NCI-H1417 (cell line): ENCODE results near the gene CSAG3.
"Not testable (repeated sequence)": the region's sequence is repeated elsewhere in the genome, so short reads cannot be mapped to it uniquely, and the experiment has no call there.

Source experiments
- DNase-seq, 3 experiments: peaks; one replicate each; lab custom pipeline; 2025; lab: John Stamatoyannopoulos, UW

CSAG3 gene

DNA sequence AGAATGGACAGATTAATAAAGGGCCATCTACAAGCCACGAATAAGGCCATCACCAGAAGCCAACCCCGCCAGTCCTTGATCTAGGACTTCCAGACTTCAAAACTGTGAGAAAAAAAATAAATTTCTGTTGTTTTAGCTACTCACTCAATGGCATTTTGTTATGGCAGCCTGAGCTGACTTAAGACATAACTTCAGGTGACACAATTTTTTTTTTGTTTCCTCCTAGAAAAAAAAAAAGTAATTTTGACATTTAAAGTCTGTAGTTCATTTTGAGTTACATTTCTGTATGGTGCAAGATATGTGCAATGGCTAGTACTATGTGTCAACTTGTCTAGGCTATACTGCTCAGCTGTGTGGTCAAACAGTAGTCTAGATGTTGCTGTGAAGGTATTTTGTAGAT, at the start of gene CSAG3:
Gene CSAG3 (plus strand): TSS at position 301 of the 400 bp plus-strand sequence.
- not testable (repeated sequence) for DNase-seq

DNA sequence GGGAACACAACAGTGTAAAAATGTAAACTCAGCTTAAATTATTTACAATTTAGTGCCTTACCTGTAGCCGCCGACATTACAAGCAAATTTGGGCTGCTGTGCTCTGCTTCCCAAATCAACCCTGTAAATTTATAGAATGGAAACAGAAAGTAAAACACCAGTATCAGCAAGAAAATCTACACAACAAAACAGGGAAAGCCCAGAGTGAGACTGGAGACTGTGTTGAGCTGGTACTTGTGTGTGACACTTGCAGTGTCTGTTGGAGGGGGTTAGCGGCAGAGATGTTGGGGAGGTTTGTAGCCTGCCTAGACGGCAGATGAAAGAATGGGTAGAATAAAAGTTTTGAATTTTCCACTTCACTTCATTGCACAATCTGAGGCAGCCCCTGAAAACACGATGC, 45.8 kb upstream of the CSAG3 start:
- DNase-seq, result not testable (repeated sequence)

DNA sequence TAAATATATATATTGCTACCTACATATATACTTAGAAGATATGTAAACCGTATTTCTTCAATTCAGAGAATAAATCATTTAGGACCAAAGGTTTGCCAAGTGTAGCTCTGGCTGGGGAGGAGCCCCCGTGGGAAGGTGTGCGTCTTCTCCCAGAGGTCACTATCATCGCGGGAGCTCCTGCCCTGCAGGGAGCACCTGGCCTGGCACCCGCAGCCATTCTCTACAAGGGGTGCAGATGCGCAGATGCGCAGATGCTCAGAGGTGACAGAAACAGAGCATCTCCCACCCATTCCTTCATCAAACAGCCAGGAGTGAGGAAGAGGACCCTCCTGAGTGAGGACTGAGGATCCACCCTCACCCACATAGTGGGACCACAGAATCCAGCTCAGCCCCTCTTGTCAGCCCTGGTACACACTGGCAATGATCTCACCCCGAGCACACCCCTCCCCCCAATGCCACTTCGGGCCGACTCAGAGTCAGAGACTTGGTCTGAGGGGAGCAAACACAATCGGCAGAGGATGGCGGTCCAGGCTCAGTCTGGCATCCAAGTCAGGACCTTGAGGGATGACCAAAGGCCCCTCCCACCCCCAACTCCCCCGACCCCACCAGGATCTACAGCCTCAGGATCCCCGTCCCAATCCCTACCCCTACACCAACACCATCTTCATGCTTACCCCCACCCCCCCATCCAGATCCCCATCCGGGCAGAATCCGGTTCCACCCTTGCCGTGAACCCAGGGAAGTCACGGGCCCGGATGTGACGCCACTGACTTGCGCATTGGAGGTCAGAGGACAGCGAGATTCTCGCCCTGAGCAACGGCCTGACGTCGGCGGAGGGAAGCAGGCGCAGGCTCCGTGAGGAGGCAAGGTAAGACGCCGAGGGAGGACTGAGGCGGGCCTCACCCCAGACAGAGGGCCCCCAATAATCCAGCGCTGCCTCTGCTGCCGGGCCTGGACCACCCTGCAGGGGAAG, 44.9 kb upstream of the CSAG3 start, which contains the start of gene MAGEA2B:
Gene MAGEA2B (plus strand): TSS at position 814 of the 973 bp plus-strand sequence. CDS start 2,479 bp downstream, outside the sequence.
- DNase-seq, result not testable (repeated sequence)

DNA sequence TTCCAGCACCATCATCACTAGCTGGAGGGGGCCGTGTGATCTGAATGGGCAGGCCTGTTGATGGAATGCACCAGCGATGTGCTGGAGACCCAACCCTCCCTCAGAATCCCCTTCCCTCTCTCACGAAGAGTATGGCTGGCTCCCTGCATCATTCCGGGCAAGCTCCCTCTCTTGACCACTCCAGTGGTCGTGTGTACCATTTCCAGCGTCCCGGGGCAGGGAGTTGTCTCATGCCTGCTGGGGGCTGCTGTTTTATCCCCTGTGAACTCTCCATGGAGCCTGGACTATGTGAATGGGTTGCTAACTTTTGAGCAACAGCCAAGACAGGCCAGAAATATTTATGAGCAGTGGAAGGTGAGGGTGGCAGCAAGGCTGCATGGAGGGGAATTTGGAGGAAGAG, 33.6 kb upstream of the CSAG3 start:
- DNase-seq, result no peak

DNA sequence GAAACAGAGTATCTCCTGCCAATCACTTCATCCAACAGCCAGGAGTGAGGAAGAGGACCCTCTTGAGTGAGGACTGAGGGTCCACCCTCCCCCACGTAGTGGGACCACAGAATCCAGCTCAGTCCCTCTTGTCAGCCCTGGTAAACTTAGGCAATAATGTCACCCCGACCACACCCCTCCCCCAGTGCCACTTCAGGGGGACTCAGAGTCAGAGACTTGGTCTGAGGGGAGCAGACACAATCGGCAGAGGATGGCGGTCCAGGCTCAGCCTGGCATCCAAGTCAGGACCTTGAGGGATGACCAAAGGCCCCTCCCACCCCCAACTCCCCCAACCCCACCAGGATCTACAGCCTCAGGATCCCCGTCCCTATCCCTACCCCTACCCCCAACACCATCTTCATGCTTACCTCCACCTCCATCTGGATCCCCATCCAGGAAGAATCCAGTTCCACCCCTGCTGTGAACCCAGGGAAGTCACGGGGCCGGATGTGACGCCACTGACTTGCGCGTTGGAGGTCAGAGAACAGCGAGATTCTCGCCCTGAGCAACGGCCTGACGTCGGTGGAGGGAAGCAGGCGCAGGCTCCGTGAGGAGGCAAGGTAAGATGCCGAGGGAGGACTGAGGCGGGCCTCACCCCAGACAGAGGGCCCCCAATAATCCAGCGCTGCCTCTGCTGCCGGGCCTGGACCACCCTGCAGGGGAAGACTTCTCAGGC, 25.6 kb upstream of the CSAG3 start, which contains the start of the genes CSAG1 and MAGEA12:
Gene CSAG1 (minus strand): TSS at position 461 of the 715 bp plus-strand sequence. CDS start 1,261 bp downstream, outside the sequence.
Gene MAGEA12 (plus strand): TSS at position 497 of the 715 bp plus-strand sequence. CDS start 2,405 bp downstream, outside the sequence.
- DNase-seq, result peak in 2 of 3 experiments; percentile 4 to 93

DNA sequence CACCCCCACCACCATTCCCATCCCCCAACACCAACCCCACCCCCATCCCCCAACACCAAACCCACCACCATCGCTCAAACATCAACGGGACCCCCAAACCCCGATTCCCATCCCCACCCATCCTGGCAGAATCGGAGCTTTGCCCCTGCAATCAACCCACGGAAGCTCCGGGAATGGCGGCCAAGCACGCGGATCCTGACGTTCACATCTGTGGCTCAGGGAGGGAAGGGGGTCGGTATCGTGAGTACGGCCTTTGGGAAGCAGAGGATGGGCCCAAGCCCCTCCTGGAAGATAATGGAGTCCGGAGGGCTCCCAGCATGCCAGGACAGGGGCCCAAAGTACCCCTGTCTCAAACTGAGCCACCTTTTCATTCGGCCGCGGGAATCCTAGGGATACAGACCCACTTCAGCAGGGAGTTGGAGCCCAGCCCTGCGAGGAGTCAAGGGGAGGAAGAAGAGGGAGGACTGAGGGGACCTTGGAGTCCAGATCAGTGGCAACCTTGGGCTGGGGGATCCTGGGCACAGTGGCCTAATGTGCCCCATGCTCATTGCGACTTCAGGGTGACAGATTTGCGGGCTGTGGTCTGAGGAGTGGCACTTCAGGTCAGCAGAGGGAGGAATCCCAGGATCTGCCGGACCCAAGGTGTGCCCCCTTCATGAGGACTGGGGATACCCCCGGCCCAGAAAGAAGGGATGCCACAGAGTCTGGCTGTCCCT, 24.7 kb upstream of the CSAG3 start:
- not testable (repeated sequence) for DNase-seq

DNA sequence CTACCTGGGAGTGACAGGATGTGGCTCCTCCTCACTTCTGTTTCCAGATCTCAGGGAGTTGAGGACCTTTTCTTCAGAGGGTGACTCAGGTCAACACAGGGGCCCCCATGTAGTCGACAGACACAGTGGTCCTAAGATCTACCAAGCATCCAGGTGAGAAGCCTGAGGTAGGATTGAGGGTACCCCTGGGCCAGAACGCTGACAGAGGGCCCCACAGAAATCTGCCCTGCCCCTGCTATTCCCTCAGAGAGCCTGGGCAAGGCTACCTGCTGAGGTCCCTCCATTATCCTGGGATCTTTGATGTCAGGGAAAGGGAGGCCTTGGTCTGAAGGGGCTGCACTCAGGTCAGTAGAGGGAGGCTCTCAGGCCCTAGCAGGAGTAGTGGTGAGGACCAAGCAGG, 23.9 kb upstream of the CSAG3 start:
- no peak for DNase-seq

DNA sequence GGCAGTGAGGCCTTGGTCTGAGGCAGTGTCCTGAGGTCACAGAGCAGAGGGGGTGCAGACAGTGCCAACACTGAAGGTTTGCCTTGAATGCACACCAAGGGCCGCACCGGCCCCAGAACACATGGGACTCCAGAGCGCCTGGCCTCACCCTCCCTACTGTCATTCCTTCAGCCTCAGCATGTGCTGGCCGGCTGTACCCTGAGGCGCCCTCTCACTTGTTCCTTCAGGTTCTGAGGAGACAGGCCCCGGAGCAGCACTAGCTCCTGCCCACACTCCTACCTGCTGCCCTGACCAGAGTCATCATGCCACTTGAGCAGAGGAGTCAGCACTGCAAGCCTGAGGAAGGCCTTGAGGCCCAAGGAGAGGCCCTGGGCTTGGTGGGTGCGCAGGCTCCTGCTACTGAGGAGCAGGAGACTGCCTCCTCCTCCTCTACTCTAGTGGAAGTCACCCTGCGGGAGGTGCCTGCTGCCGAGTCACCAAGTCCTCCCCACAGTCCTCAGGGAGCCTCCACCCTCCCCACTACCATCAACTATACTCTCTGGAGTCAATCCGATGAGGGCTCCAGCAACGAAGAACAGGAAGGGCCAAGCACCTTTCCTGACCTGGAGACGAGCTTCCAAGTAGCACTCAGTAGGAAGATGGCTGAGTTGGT, 23.0 kb upstream of the CSAG3 start:
- no peak for DNase-seq

DNA sequence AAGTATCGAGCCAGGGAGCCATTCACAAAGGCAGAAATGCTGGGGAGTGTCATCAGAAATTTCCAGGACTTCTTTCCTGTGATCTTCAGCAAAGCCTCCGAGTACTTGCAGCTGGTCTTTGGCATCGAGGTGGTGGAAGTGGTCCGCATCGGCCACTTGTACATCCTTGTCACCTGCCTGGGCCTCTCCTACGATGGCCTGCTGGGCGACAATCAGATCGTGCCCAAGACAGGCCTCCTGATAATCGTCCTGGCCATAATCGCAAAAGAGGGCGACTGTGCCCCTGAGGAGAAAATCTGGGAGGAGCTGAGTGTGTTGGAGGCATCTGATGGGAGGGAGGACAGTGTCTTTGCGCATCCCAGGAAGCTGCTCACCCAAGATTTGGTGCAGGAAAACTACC, 22.5 kb upstream of the CSAG3 start:
- not testable (repeated sequence) for DNase-seq

DNA sequence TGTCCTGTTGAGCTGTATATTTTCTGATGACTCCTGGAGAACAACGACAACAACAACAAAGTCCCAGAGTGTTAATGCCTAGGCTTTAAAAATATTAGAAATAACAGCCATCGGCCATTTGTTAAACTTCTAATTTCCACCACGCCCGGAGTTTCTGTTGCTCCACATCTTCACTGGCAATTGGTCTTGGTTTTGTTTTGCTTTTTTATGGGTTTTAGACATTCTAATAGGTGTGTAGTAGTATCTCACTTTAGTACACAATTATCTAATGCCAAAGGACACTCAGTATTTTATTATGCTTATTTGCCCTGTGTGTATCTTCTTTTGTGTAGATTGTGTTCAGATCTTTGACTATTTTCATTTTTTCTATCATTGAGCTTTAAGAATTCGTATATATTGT, 20.5 kb upstream of the CSAG3 start:
- DNase-seq, result no peak

DNA sequence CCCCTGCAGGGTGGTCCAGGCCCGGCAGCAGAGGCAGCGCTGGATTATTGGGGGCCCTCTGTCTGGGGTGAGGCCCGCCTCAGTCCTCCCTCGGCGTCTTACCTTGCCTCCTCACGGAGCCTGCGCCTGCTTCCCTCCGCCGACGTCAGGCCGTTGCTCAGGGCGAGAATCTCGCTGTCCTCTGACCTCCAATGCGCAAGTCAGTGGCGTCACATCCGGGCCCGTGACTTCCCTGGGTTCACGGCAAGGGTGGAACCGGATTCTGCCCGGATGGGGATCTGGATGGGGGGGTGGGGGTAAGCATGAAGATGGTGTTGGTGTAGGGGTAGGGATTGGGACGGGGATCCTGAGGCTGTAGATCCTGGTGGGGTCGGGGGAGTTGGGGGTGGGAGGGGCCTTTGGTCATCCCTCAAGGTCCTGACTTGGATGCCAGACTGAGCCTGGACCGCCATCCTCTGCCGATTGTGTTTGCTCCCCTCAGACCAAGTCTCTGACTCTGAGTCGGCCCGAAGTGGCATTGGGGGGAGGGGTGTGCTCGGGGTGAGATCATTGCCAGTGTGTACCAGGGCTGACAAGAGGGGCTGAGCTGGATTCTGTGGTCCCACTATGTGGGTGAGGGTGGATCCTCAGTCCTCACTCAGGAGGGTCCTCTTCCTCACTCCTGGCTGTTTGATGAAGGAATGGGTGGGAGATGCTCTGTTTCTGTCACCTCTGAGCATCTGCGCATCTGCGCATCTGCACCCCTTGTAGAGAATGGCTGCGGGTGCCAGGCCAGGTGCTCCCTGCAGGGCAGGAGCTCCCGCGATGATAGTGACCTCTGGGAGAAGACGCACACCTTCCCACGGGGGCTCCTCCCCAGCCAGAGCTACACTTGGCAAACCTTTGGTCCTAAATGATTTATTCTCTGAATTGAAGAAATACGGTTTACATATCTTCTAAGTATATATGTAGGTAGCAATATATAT, 5.0 kb upstream of the CSAG3 start, which contains the start of gene MAGEA2:
Gene MAGEA2 (minus strand): TSS at position 157 of the 965 bp plus-strand sequence. CDS start 2,479 bp downstream, outside the sequence.
- DNase-seq, result not testable (repeated sequence)

DNA sequence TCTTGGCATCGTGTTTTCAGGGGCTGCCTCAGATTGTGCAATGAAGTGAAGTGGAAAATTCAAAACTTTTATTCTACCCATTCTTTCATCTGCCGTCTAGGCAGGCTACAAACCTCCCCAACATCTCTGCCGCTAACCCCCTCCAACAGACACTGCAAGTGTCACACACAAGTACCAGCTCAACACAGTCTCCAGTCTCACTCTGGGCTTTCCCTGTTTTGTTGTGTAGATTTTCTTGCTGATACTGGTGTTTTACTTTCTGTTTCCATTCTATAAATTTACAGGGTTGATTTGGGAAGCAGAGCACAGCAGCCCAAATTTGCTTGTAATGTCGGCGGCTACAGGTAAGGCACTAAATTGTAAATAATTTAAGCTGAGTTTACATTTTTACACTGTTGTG, 4.1 kb upstream of the CSAG3 start:
- DNase-seq, result not testable (repeated sequence)

DNA sequence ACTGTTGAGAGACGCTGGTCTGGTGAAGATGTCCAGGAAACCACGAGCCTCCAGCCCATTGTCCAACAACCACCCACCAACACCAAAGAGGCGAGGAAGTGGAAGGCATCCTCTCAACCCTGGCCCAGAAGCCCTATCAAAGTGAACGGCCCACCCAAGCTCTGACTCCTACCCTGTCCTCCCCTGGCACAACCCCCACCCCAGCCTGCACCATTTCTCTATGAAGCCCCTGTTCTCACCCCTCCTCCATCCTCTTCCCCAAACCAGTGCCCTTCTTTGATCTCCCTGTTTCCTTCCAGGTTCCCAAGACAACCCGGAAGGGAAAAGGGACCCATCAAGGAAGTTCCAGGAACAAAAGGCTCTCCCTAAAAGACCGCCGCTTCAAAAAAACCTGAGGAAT, 526 bp downstream of the CSAG3 start:
- not testable (repeated sequence) for DNase-seq

DNA sequence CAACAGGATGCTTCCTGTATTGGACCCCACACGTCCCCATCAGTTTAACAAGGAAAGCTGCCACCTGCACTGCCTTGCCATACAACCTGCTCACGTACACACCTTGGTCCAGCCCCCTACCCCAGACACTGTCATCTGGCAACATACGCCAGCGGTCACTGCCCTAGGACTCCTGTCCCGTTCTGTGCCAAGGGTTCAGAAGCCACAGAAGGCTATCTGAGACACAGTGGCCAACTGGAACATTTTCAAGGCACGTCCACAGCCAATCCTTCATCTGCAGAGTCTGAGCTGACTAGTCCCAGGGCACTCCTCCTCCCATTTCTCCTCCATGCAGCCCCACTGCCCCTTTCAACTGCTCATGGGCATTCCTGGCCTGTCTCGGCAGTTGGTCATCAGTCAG, 2.6 kb downstream of the CSAG3 start:
- not testable (repeated sequence) for DNase-seq

DNA sequence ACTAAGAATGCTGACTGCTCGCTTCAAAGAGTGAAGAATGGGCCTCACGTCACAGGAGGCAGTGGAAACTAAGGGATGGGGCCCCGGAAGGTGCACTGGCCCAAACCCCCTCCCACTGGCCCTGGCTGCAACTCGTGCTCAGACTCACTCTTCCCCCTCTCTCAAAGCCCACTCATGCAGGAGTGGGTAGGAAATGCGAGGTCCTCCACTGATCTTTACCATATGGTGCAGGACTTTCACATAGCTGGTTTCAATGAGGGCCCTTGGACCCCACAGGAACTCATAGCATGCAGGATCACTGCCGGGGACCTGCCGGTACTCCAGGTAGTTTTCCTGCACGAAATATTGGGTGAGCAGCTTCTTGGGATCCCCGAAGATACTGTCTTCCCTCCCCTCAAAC, 7.5 kb downstream of the CSAG3 start:
- not testable (repeated sequence) for DNase-seq

DNA sequence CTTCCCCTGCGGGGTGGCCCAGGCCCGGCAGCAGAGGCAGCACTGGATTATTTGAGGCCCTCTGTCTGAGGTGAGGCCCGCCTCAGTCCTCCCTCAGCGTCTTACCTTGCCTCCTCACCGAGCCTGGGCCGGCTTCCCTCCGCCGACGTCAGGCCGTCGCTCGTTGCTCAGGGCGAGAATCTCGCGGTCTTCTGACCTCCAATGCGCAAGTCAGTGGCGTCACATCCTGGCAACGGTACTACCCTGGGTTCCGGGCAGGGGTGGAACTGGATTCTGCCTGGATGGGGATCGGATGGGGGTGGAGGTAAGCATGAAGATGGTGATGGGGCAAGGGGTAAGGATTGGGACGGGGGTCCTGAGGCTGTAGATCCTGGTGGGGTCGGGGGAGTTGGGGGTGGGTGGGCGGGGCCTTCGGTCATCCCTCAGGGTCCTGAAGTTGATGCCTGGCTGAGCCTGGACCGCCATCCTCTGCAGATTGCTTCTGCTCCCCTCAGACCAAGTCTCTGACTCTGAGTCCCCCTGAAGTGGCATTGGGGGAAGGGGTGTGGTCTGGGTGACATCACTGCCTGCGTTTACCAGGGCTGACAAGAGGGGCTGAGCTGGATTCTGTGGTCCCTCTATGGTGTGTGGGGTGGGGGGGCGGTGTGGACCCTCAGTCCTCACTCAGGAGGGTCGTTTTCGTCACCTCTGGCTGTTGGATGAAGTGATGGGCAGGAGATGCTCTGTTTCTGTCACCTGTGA, 10.7 kb downstream of the CSAG3 start, which contains the start of gene MAGEA6:
Gene MAGEA6 (minus strand): TSS at position 141 of the 741 bp plus-strand sequence. CDS start 2,039 bp downstream, outside the sequence.
- not testable (repeated sequence) for DNase-seq

DNA sequence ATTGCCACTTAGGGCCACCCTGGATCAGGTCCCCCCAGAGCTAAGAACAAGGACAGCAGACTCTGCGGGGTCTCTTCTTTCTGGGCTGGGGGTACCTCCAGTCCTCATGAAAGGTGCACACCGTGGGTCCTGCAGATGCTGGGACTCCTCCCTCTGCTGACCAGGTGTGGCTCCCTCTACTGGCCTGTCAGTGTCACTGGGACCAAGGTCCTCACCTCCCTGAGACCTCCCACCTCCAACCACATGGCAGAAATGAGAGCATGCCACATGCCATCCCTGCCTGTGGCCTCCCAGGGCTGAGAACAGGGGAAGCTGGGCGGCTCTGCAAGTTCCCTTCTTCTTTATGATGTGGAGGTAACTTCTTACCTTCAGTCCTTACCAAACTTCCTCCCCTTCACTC, 28.0 kb downstream of the CSAG3 start:
- not testable (repeated sequence) for DNase-seq

DNA sequence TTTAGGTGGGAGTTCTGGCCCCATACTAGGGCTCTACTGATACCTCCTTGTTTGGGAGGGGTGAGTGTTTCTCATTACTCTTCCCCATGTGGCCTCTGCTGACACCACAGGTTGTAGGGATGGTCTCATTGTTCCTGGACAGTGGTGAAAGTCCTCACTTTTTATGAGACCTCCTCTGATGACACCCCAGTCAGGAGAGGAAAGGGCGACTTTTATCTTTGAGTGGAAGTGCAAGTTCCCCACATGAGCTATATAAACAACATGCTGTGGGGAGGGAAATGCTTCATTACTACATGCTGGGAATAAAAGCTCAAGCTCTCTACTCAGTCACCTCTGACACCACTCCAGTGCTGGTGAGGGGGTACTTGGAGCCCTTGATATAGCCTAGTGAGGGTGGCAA, 39.9 kb downstream of the CSAG3 start:
- DNase-seq, result no peak

DNA sequence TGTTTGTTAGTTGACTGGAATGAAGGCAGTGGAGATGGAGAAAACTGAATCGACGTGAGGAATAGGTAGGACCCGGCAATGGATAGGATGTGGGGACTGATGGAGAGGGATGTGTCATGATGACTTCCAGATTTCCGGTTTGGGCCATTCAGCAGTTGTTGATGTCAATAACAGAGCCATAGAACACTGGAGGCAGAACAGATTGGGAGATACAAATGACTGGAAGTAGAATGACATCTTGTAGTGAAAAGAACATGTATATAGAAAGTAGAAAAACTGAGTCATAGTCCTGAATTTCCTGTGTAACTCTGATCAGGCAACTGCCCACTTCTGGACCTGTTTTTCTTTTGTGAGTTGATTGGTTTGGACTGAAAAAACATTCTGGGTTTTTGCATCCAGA, 47.0 kb downstream of the CSAG3 start:
- no peak for DNase-seq
